ENCODE results near the gene REEP1.
"Not testable (repeated sequence)": the region's sequence is repeated elsewhere in the genome, so short reads cannot be mapped to it uniquely, and the experiment has no call there.

REEP1 gene

GRCh38 chr2:86230961-86231360, 106.5 kb downstream of the REEP1 start:
- no peak for DNase-seq (ENCODE audit: low spot score)
- TF ChIP-seq, protein P1, sequence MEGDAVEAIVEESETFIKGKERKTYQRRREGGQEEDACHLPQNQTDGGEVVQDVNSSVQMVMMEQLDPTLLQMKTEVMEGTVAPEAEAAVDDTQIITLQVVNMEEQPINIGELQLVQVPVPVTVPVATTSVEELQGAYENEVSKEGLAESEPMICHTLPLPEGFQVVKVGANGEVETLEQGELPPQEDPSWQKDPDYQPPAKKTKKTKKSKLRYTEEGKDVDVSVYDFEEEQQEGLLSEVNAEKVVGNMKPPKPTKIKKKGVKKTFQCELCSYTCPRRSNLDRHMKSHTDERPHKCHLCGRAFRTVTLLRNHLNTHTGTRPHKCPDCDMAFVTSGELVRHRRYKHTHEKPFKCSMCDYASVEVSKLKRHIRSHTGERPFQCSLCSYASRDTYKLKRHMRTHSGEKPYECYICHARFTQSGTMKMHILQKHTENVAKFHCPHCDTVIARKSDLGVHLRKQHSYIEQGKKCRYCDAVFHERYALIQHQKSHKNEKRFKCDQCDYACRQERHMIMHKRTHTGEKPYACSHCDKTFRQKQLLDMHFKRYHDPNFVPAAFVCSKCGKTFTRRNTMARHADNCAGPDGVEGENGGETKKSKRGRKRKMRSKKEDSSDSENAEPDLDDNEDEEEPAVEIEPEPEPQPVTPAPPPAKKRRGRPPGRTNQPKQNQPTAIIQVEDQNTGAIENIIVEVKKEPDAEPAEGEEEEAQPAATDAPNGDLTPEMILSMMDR (IDR thresholded peaks at IDR 0.05; ENCODE audit: extremely low read depth, insufficient read depth, missing control alignments): no peak
- in situ Hi-C loops (cut with MboI; ENCODE audit: low pct_unique_long_range_greater_than_20kb, low sequenced_read_pairs, unreplicated experiment): no loop called here

- TF ChIP-seq, protein P1 (IDR thresholded peaks at IDR 0.05; ENCODE audit: extremely low read depth, insufficient read depth, missing control alignments): no peak
- in situ Hi-C loops (cut with MboI; ENCODE audit: low pct_unique_long_range_greater_than_20kb, low sequenced_read_pairs, unreplicated experiment): no loop called here
- no peak for DNase-seq (ENCODE audit: low spot score)
These were observed 108.2 kb downstream of the REEP1 start for GRCh38 chr2:86229221-86229620.

DNA sequence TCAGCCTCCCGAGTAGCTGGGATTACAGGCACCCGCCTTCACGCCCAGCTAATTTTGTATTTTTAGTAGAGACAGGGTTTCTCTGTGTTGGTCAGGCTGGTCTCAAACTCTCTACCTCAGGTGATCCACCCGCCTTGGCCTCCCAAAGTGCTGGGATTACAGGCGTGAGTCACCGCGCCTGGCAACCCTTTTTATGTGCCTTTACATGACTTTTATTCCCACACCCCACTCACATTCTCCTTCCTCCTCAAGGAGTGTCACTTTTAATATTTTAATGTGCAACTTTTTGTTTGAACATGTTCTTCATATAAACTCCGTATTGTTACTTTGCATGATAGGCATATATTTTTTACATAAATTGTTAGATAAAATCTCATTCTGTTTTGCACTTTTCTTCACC, 108.9 kb downstream of the REEP1 start:
- in situ Hi-C loops (cut with MboI; ENCODE audit: low pct_unique_long_range_greater_than_20kb, low sequenced_read_pairs, unreplicated experiment); DNase-seq (ENCODE audit: low spot score): not testable (repeated sequence)

DNA sequence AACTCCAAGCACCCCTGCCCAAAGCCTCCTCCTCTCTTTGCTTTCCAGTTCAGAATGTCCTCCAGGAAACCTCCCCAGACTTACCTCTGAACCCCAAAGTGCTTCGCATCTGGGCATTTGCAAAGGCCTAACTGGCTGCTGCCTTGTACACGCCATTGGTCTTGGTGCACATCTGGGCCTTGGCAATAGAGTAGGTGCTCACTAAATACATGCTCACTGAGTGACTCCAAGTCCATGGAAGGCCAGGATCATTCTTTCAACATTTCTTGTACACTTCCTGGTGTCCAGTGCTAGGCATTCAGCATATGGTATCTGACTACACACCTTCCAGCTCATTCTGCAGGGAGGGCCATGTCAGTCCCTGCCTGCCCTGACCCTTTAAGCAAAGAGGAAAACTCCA, 109.7 kb downstream of the REEP1 start:
- in situ Hi-C loops (cut with MboI; ENCODE audit: low pct_unique_long_range_greater_than_20kb, low sequenced_read_pairs, unreplicated experiment): no loop called here
- TF ChIP-seq, protein P1 (IDR thresholded peaks at IDR 0.05; ENCODE audit: extremely low read depth, insufficient read depth, missing control alignments): no peak

DNA sequence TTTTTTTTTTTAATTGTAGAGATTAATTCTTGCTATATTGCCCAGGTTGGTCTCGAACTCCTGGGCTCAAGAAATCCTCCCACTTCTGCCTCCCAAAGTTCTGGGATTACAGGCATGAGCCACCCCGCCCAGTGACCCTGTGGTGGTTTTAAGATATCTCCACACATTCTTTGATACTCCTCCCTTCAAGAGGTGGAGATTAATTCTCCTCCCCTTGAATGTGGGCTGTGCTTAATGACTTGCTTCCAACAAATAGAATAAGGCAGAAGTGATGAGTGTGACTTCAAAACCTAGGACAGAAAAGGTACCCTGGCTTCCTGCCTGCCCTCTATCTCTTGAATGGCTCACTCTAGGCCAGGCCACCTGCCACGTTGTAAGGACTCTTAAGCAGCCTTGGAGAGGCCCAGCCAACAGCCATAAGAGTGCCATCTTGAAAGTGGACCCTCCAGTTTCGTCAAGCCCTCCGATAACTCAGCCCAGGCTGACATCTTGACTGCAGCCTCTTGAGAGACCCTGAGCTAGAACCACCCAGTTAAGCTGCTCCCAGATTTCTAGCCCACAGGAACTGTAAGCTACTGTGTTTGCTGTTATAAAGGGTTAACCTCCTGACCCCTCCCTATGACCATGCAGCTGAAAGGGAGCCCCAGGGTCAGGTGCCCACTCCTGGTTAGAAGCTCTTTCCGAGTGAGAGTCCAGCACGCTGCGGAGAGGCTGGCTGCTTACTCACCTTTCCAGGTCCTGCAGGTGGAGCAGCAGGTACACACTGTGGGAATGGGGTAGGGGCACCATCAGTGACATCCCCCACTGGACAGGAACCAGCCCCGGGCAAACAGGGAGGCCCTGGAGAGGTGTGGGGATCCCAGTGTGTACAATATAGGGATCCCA, 110.5 kb downstream of the REEP1 start:
- TF ChIP-seq, protein P1 (IDR thresholded peaks at IDR 0.05; ENCODE audit: extremely low read depth, insufficient read depth, missing control alignments): no peak
- no peak for DNase-seq (ENCODE audit: low spot score)
- in situ Hi-C loops (cut with MboI; ENCODE audit: low pct_unique_long_range_greater_than_20kb, low sequenced_read_pairs, unreplicated experiment): no loop called here

More for the DNA sequence above, 109.7 kb downstream of the REEP1 start:
- DNase-seq (ENCODE audit: low spot score): no peak

- in situ Hi-C loops (cut with MboI; ENCODE audit: low pct_unique_long_range_greater_than_20kb, low sequenced_read_pairs, unreplicated experiment): no loop called here
- TF ChIP-seq, protein P1 (IDR thresholded peaks at IDR 0.05; ENCODE audit: extremely low read depth, insufficient read depth, missing control alignments): no peak
- peak; percentile 29 for DNase-seq (ENCODE audit: low spot score)
These were observed 111.4 kb downstream of the REEP1 start for GRCh38 chr2:86226070-86226469.

GRCh38 chr2:86225581-86225980, 111.8 kb downstream of the REEP1 start:
- DNase-seq (ENCODE audit: low spot score): peak; percentile 74
- in situ Hi-C loops (cut with MboI; ENCODE audit: low pct_unique_long_range_greater_than_20kb, low sequenced_read_pairs, unreplicated experiment): no loop called here
- TF ChIP-seq, protein P1 (IDR thresholded peaks at IDR 0.05; ENCODE audit: extremely low read depth, insufficient read depth, missing control alignments): peak; percentile 11

Data from GM13977 (cell line).